GM12878 (cell line): ENCODE data around the gene GAL3ST2.
"Not testable (repeated sequence)": the region's sequence is repeated elsewhere in the genome, so short reads cannot be mapped to it uniquely, and the experiment has no call there.

ENCODE experiments used
- CREM ChIP-seq: IDR thresholded peaks from 2 replicates; pipeline ENCODE4 v1.6.1; 2014; ENCODE audit warnings: antibody characterized with exemption, low read depth
- EP300 ChIP-seq, 2 experiments: fragments of 150-350 bp in 1 of 2; IDR thresholded peaks; 2 replicates each; pipeline ENCODE4 v1.6.1; 2011 to 2012; ENCODE audit warnings: low read depth in 2 of 2, low read length in 2 of 2, borderline replicate concordance in 1 of 2, improper control_type of control experiment in 1 of 2, inconsistent platforms in 1 of 2; ENCODE audit not compliant: control insufficient read depth in 1 of 2
- RCOR1 ChIP-seq: conservative IDR thresholded peaks from 2 replicates; pipeline ENCODE4 v1.6.1; 2012; ENCODE audit warnings: low read depth, low read length, improper control_type of control experiment
- ZNF24 ChIP-seq: fragments of 450-650 bp; IDR thresholded peaks from 2 replicates; pipeline ENCODE4 v1.6.1; 2017; ENCODE audit warnings: antibody characterized with exemption, mild to moderate bottlenecking

DNA sequence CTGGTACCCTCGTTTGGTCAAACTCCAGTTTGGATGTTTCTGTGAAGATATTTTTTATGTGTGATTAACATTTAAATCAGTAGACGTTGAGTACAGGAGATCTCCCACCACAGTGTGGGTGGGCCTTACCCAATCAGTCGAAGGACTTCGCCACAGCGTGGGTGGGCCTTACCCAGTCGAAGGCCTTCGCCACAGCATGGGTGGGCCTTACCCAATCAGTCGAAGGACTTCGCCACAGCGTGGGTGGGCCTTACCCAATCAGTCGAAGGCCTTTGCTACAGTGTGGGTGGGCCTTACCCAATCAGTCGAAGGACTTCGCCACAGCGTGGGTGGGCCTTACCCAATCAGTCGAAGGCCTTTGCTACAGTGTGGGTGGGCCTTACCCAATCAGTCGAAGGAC is 16.7 kb upstream of the GAL3ST2 start:
- not testable (repeated sequence) for TF ChIP-seq CREM; ZNF24; RCOR1; EP300 (IDR thresholded peaks at IDR 0.05; ENCODE audit: borderline replicate concordance in 1 of 2, control insufficient read depth in 1 of 2, low read depth in 2 of 2, low read length in 2 of 2)
